Left colon (tissue), 2 donors: ENCODE measurements around the gene METTL18. TPM values are rescaled to one million over a fixed set of nuclear protein-coding genes. Genes with fewer than 3 reads are reported as not detected.
"Not testable (repeated sequence)": the region's sequence is repeated elsewhere in the genome, so short reads cannot be mapped to it uniquely, and the experiment has no call there.

Experiments
- ATAC-seq: fragments of 200-7000 bp; cut with Tn5 transposase; one replicate; pipeline ENCODE4 v1.9.1; 2020; ENCODE audit warnings: mild to moderate bottlenecking, moderate library complexity
- DNase-seq, 2 donors: peaks; one replicate each; pipeline ENCODE4 v3.0.0-alpha.2; 2020
- intact Hi-C, 2 donors: fragments of 100-400 bp; cut with DNase I in 1 of 2; cut with micrococcal nuclease in 1 of 2; formaldehyde crosslinking; loops; one replicate each; pipeline versions ENCODE4 v1.11.2 to v1.14.0; 2022; cut with DNase I, micrococcal nuclease
- long read RNA-seq: library from polyadenylated mRNA; unstranded; transcript quantifications from one replicate; pipeline ENCODE4 v2.0.0, GENCODE V29; 2021
- total RNA-seq, 2 donors: library from RNA; stranded (reverse); fragmentation: NEBNext Ultra II Directional; extraction: Animal tissue kit (Norgen Biotek cat#: 25700); gene quantifications; one replicate each; pipeline ENCODE4 v1.2.1, GENCODE V29; 2021
- donor health status: DM: no; HTN: no; CAD: no.
- donor health status: DM: yes; HTN: yes; CAD: no.

Gene METTL18
- 1 to 10 TPM; 4.9 to 7.5 TPM for total RNA-seq
- long read RNA-seq, partial matches to known transcripts = 1 of 6 reads
- long read RNA-seq, other reads (novel, unspliced or antisense) = 1 of 6 reads

DNA sequence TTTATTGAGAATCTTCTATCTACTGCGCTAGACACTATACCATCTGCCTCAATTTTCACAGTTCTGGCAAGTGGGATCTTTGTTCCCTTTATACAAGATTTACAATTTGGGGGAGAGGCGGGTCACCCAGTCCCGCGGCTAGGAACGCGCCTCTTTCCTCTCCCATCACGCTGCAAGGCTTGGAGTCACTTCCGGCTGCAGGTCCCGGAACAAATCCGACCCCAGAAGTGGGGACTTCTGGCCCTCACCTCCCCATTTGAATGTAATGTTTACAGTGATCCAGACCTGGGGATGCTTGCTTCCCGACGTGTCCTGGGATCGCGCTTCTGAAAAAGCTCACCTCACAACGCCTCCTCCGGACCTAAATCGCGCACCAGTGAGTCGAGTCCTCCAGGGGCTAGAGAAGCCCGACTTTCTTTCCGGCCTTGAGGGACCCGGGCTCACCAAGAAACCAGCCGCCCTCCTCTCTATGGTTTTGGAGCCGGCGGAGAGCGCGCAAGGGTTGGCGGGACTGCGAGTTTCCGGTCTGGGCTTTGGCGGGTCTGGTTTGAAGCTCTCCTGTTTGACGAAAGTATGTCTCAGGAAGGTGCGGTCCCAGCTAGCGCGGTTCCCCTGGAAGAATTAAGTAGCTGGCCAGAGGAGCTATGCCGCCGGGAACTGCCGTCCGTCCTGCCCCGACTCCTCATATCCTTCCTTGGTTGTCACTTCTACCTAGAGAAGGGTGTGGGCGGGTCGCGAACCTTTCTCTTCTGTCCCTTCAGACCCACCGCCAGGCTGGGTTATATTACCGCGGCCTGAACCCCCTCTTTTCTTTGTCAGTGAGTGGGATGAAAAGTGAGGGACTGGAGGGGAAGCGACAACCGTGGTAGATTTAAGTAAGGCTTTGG lies at the start of gene METTL18:
Gene METTL18 (minus strand): TSS at position 378 of the 887 bp plus-strand sequence. CDS start 1,212 bp downstream, outside the sequence.
- intact Hi-C loops = no loop called here
- peak; percentile 99 for ATAC-seq
- DNase-seq = peak; percentile 91 to 93

- intact Hi-C loops = no loop called here
- ATAC-seq = no peak
- DNase-seq = no peak
Observed at GRCh38 chr1:169838942-169839341, 44.2 kb upstream of the METTL18 start.

DNA sequence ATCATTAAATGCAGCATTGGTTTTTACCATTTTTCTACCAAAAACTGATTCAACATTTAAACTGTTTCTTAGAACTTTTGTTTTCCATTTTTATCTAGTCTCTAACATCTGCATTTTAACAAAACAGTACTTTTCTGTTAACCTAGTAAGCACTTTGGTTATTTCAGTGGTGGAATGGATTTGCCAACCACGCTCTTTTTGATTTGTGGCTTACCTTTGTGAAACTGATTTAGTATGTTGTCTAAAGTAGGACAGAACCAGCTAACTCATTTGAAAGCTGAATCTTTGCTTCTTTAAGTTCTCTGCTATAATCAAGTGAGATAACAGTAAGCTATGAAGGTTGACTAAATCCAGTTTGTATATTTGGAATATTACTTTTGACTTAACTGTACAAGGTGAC lies 41.5 kb upstream of the METTL18 start:
- DNase-seq (no peak), ATAC-seq (no peak)
- intact Hi-C loops = no loop called here

GRCh38 chr1:169835647-169836046 lies 40.9 kb upstream of the METTL18 start:
- intact Hi-C loops = no loop called here
- no peak for ATAC-seq
- no peak for DNase-seq

DNA sequence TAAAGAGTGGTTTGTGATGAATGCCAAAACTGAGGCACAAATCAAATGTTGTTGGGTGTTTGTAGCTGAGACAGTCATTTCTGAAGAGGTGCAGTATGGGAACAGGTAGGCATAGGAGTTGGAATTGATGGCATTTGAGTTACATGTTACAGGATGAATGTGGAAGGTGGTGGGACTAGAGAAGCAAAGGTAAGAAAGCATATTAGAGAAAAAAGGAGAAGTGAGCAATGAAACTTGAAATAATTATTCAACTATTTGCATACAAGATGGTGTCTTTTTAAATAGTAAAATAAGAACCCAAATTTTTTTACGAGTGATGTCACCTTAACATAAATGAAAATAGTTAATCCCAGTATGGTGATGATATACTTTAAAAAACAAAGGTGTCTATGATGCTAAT lies 40.2 kb upstream of the METTL18 start:
- ATAC-seq (no peak), DNase-seq (no peak)
- intact Hi-C loops = no loop called here

- intact Hi-C loops = no loop called here
- DNase-seq = no peak
- ATAC-seq = no peak
Observed at GRCh38 chr1:169833179-169833901, 38.6 kb upstream of the METTL18 start.

GRCh38 chr1:169829671-169830070 lies 35.0 kb upstream of the METTL18 start:
- DNase-seq = no peak
- intact Hi-C loops = no loop called here
- ATAC-seq = no peak

DNA sequence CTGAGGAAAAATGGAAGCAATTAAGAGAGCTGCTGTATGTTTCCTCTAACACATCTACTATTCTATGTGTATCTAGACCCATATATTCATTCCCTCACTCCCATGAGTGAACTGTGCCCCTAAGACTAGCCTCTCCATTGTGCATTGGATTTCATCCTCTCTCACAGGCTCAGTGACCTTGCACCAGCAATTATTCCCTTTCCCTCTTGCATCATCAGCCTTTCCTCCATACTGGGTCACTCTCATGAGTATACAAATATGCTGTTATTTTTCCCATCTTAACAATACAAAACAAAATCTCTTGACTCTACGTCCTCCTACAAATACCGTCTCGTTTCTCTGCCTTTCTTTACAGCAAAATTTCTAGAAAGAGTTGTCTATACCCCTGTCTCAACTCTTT lies 29.4 kb upstream of the METTL18 start:
- intact Hi-C loops = no loop called here
- DNase-seq (no peak), ATAC-seq (no peak)

GRCh38 chr1:169821500-169821899 lies 26.8 kb upstream of the METTL18 start:
- intact Hi-C loops = no loop called here
- DNase-seq = no peak
- ATAC-seq = no peak

DNA sequence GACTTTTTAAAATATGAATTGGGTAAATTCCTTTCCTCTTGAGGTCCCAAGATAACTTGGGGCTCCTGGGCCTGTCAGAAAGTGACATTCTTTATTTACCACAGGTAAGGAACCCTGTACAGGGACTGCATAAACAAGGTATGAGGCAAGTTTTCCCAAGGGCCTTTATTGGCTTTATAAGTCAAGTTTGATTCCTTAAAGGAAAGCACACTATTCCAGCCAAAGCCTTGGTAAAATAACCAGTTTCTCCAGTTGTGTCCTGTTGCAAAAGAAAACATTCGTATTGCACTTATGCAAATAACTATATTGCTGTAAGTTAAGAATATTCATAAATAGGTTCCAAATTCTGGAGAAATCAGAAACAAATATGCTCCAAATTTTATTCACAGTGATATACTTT lies 21.9 kb upstream of the METTL18 start:
- ATAC-seq (no peak), DNase-seq (no peak)
- intact Hi-C loops = no loop called here

DNA sequence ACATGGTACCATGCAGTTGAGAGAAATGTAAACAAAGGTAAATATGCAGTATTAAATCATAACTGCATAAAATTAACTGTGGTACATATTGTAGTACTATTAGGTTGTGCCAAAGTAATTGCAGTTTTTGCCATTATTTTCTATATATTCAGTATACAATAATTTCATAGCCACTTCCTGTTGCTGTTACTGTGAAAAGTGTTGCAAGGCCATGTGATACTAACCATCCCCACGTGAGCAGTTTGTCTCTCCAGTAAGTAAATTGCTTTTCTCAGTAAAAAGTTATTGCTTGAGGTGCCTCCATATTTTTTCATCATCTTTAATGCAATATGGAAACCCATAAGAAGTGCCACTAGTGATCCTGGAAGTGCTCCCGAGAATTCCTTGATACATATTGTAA lies 19.6 kb upstream of the METTL18 start:
- ATAC-seq = no peak
- intact Hi-C loops = no loop called here

DNA sequence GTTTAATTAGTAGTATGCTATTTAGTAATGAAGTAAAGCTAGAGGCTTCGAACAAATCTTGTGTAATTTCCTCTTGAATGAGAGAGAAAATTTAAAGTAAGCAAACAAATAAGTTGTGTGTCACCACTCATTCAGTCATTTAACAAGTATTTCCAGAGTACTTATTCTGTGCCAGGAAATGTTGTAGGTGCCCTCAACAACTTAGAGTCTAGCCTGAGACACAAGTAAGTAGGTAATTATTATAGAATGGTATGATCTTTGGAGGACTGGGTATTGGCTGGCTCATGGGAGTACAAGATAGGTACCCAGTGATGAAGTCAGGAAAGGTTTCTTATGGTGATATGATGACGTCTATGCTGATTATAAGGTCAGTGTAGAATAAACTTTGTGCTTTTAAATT lies 17.4 kb upstream of the METTL18 start:
- no peak for DNase-seq
- ATAC-seq = no peak
- intact Hi-C loops = no loop called here

More for the DNA sequence above, 19.6 kb upstream of the METTL18 start:
- DNase-seq = no peak

- DNase-seq, ATAC-seq, intact Hi-C loops: not testable (repeated sequence)
Observed at GRCh38 chr1:169811418-169812035, 16.8 kb upstream of the METTL18 start.

GRCh38 chr1:169809370-169810095 lies 14.8 kb upstream of the METTL18 start:
- DNase-seq (peak in 1 of 2 donors; percentile 21), ATAC-seq (no peak)
- intact Hi-C loops = no loop called here

GRCh38 chr1:169804941-169805340 lies 10.2 kb upstream of the METTL18 start:
- ATAC-seq (no peak), DNase-seq (no peak)
- intact Hi-C loops = no loop called here

GRCh38 chr1:169802888-169803287 lies 8.2 kb upstream of the METTL18 start:
- DNase-seq = no peak
- no peak for ATAC-seq
- intact Hi-C loops = no loop called here

GRCh38 chr1:169797281-169797680 lies 2.6 kb upstream of the METTL18 start:
- DNase-seq = no peak
- no peak for ATAC-seq
- intact Hi-C loops = no loop called here

DNA sequence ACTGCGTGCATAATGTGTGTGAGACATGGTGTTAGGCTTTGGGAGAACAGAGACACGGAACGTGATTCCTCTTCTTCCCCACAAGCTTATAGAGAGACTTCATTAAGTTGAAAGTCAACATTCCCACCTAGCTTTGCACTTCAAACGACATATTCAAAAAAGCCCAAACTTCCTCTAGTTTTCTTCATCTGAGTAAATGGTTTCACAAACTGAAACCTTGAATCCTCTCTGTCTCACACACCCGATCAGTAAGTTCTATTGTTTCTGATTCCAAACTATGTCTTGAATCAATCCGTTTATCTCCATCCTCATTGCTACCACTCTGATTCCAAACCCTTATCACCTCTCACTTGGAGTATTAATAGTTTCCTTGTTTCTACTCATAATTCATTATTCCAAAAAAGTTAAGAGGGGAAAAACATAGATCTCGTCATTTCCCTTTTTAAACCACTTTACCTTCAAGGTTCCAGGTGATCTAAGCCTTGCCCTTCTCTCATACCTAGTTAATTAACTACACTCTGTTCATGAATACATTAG lies 1.6 kb upstream of the METTL18 start:
- ATAC-seq (no peak), DNase-seq (no peak)
- intact Hi-C loops = no loop called here

GRCh38 chr1:169795687-169796086 lies 980 bp upstream of the METTL18 start:
- intact Hi-C loops = no loop called here
- no peak for ATAC-seq
- DNase-seq = no peak
